Small intestine (tissue), 7 donors: Measurements from ENCODE around the gene USP49. TPM values are rescaled to one million over a fixed set of nuclear protein-coding genes. Genes with fewer than 3 reads are reported as not detected.

Experiments
- DNase-seq, 2 donors: peaks; one replicate each; pipeline versions ENCODE4 v3.0.0 to v3.0.0-alpha.2; 2013
- FAIRE-seq: peaks from 2 replicates; lab custom pipeline; 2012; peaks lifted over from hg19 to GRCh38; lab: Jason Lieb, UNC
- H3K27ac ChIP-seq, 3 donors: one replicate each; pipeline ENCODE4 v1.5.1; 2013; ENCODE audit warnings: low read length in 2 of 3, mild to moderate bottlenecking in 2 of 3, control low read depth in 1 of 3, inconsistent platforms in 1 of 3, low read depth in 1 of 3, moderate library complexity in 1 of 3
- H3K27me3 ChIP-seq, 3 donors: one replicate each; pipeline ENCODE4 v1.6.1; 2013; ENCODE audit warnings: low read length in 3 of 3, inconsistent platforms in 1 of 3; ENCODE audit not compliant: control insufficient read depth in 3 of 3, insufficient read depth in 3 of 3
- H3K36me3 ChIP-seq, 3 donors: one replicate each; pipeline ENCODE4 v1.6.1; 2013; ENCODE audit warnings: low read length in 3 of 3, inconsistent platforms in 1 of 3, low read depth in 1 of 3, mild to moderate bottlenecking in 1 of 3, moderate library complexity in 1 of 3; ENCODE audit not compliant: control insufficient read depth in 3 of 3, insufficient read depth in 2 of 3
- H3K4me1 ChIP-seq, 3 donors: one replicate each; pipeline ENCODE4 v1.6.1; 2013; ENCODE audit warnings: low read length in 2 of 3, inconsistent platforms in 1 of 3, low read depth in 1 of 3, mild to moderate bottlenecking in 1 of 3, moderate library complexity in 1 of 3; ENCODE audit not compliant: control insufficient read depth in 3 of 3, insufficient read depth in 2 of 3
- H3K4me3 ChIP-seq, 3 donors: one replicate each; pipeline ENCODE4 v1.5.1; 2013; ENCODE audit warnings: low read length in 3 of 3, control low read depth in 1 of 3, inconsistent platforms in 1 of 3, low read depth in 1 of 3, mild to moderate bottlenecking in 1 of 3, moderate library complexity in 1 of 3
- H3K9me3 ChIP-seq, 2 donors: one replicate each; pipeline ENCODE4 v1.6.1; 2013; ENCODE audit warnings: low read depth in 1 of 2, low read length in 1 of 2; ENCODE audit not compliant: control insufficient read depth in 2 of 2, insufficient read depth in 1 of 2
- WGBS, 3 donors: extraction: QIAGEN DNeasy Blood & Tissue Kit; methylation state at CpG; one replicate each; pipeline ENCODE4 v1.1.7; 2013; 5-methylcytosine and 5-hydroxymethylcytosine counted together
- polyA plus RNA-seq, 4 donors: library from polyadenylated mRNA; stranded (reverse) in 3 of 4; unstranded in 1 of 4; fragments of 200-250 nt in 3 of 4; fragments of 120-200 nt in 1 of 4; gene quantifications; one replicate each; pipeline versions ENCODE4 v1.2.1 to v1.2.3, GENCODE V29; 2013
- donor health status: healthy with polysubstance abuse.
- donor health status: control.
- donor health status: control.
- donor health status: Bipolar disorder and iron deficiency.
- donor health status: healthy.

Gene USP49
- polyA plus RNA-seq, 4 donors: 0.27 to 3.8 (median 0.80) TPM

DNA sequence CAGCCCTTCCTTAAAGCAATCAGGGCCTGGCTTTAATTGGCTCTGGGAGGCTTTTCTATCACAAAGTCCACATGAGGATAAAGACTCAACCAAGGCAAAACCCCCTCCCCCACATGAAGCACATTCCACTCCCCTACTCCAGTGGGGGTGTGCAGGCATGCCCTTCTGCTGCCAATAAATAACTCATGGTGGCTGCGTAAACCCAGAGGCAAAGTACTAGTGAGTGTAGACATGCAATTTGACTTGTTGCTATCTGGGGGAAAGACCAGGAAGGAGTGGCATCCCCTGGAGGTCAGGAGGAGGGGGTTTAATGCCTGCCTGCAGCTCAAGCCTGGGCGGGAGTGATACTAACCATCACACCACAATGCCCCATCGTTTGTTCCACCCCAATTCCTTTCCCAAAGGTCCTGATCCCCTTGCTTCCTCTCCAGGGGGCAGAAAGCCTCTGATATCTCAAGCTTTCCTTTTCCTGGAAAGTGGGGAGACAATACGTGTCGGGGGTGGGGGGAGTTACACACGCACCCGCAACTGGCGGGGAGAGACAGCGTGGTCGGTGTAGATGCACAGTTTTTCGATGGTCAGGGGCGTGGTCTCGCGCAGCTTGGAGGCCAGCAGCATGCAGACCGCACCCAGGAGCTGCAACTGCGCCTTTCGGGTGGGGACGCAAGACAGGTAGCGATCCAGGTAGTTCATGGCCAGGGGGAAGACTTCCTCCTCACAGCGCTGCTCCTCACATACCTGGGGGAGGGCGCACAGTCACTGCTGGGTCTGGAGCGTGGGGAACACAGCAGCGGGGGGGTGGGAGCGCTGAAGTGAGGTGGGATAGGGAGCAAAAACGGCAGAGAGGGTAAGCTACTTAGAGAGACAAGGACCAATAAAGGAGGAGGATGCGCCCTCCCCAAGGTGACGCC, 44.9 kb upstream of the USP49 start:
- peaks cover 2 to 40% (median 4%) of the 10 kb centered on the region in 3 donors for H3K36me3 ChIP-seq
- H3K27me3 ChIP-seq: no peaks in the 10 kb centered on the region
- FAIRE-seq: no peak
- peak overlapping the region; percentile 81 to 90 (median 88) for H3K27ac ChIP-seq
- no peaks in the 10 kb centered on the region for H3K9me3 ChIP-seq
- H3K4me3 ChIP-seq: peak overlapping the region; percentile 66 to 82 (median 76)
- 3 to 6% (median 6%) methylated on average over 27 of the region's 27 CpGs for WGBS, 3 donors
- peak; percentile 86 to 92 for DNase-seq
- peaks cover 7 to 58% (median 27%) of the 10 kb centered on the region in 3 donors for H3K4me1 ChIP-seq

DNA sequence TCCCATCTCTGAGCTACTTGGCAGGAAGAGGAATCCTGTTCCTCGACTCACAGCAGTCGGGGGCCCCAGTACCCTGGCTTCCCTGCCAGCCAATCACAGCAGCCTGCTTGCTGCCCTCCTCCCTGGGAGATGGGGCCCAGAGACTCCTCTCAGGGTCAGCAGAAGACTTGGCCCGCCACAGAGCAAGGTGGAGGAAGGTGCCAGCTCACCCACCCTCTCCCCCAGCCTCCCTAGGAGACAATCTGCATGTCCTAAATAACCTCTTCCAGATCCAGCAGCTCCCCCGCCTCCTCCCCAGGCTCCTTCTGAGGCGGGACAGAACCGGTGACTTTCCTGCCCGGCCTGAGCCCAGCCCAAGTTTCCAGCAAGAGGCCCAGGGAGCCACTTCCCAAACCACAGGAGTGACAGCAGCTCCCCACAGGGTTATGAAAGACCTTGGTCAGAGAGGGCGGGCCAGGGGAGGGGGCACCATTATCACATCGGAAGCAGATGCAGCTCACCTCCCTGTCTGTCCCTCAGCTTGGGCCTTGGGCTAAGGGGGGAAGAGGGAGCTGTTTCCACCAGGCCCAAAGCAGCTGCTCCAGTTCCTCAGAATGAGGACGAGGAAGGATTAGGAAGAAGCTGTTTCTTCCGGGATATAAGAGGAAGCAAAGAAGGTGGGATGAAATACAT, 44.1 kb upstream of the USP49 start:
- Histone ChIP-seq H3K27ac (peak overlapping the region; percentile 52 to 90 (median 88)), H3K36me3 (peaks cover 2 to 44% (median 9%) of the 10 kb centered on the region in 3 donors), H3K27me3 (no peaks in the 10 kb centered on the region), H3K4me1 (peaks cover 7 to 58% (median 27%) of the 10 kb centered on the region in 3 donors), H3K9me3 (no peaks in the 10 kb centered on the region), H3K4me3 (peak overlapping the region in 2 of 3 donors; percentile 76 to 82)
- peak in 1 of 2 donors; percentile 77 for DNase-seq
- no peak for FAIRE-seq
- WGBS, 3 donors: 27 to 41% (median 29%) methylated on average over 10 to 11 of the region's 11 CpGs

DNA sequence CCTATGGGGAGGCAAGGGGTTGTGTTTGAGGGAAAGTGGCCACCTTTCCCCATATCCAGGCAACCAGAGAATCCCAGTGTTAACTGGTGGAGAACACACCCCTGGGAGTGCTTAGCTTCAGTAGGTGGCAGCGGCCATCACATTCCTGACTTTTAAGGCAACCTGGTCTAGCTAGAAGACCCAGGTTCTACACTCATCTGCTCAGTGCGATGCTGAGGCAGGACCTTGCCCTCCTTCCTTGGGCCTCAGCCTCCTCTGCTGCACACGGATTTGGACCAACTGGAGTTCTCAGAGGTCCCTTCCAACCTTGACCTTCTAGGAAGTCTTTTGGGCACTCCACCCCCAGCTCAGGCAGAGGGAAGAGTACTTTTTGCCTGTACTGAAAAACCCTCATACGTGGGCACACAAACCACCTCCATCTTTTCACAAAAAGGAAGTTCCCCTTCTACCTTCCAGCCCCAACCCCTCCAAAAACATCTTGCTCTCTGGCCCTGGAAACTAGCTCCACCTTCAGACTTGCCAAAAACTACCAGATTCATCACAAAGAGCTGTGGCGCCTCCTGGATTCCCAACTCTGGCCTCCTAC, 43.5 kb upstream of the USP49 start:
- peak overlapping the region in 1 of 3 donors; percentile 82 for H3K4me3 ChIP-seq
- FAIRE-seq (no peak), DNase-seq (peak in 1 of 2 donors; percentile 21)
- H3K27me3 ChIP-seq: no peaks in the 10 kb centered on the region
- 68 to 77% (median 77%) methylated on average over 5 of the region's 5 CpGs for WGBS, 3 donors
- H3K9me3 ChIP-seq: no peaks in the 10 kb centered on the region
- H3K27ac ChIP-seq: peak overlapping the region in 2 of 3 donors; percentile 88 to 90
- H3K36me3 ChIP-seq: peaks cover 5 to 47% (median 9%) of the 10 kb centered on the region in 3 donors
- H3K4me1 ChIP-seq: peaks cover 7 to 58% (median 27%) of the 10 kb centered on the region in 3 donors

DNA sequence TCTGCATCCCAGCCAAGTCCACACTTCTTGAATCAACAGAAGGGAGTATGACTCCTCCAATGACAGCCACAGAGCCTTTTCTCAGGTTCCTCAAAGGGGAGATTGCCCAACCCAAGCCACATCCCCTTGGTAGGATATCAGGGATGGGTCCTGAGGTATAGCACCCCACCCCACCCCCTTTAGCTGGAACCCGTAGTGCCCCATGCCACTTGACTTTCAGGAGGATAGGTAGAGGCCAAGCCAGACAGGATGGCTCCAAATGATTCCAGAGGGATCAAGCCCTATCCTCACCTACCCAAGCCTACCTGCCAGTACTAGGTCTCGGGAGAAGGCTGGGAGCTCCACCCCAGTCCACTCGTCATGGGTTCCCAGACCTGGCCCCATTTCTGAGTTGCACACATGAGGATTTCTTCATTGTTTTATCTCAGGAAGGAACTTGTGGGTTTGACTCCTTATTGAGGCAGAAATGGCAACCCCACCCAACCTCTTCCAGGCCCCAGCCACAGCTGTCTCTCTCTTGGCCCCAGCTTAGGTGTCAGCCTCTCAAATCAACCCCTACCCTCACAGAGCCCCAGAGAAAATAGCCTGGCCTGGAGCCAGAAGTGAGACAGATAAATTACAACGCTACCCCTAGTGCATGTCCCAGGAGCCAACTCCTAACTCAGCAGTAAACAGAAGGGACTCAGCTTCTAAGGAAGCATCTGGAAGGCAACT, 42.8 kb upstream of the USP49 start:
- H3K36me3 ChIP-seq: peaks cover 6 to 53% (median 10%) of the 10 kb centered on the region in 3 donors
- H3K4me1 ChIP-seq: peaks cover 7 to 58% (median 27%) of the 10 kb centered on the region in 3 donors
- no peak overlapping the region for H3K4me3 ChIP-seq
- H3K27ac ChIP-seq: peak overlapping the region in 2 of 3 donors; percentile 88 to 90
- FAIRE-seq (no peak), DNase-seq (peak; percentile 27 to 34)
- 50 to 70% (median 59%) methylated on average over 4 of the region's 4 CpGs for WGBS, 3 donors
- H3K27me3 ChIP-seq: no peaks in the 10 kb centered on the region
- H3K9me3 ChIP-seq: no peaks in the 10 kb centered on the region

DNA sequence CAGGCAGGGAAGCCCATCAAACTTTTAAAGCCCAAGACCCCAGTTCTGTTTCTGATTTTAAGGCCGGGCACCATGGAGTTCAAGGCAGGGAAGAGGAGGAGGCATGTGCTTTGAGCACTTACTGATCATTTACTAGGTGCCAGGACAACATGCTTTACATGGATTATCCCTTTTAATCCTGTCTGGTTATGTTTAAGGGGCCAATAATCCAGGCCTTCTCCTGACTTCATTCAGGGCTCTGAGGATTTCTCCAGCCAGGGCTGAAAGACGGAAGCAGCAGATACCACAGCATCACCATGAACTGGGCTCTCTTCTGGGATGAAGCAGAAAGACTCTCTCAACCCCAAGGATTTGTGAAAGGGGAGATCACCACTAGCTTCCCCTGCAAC, 42.3 kb upstream of the USP49 start:
- no peaks in the 10 kb centered on the region for H3K27me3 ChIP-seq
- no peaks in the 10 kb centered on the region for H3K9me3 ChIP-seq
- peaks cover 7 to 56% (median 26%) of the 10 kb centered on the region in 3 donors for H3K4me1 ChIP-seq
- FAIRE-seq (no peak), DNase-seq (no peak)
- no peak overlapping the region for H3K4me3 ChIP-seq
- peaks cover 8 to 59% (median 15%) of the 10 kb centered on the region in 3 donors for H3K36me3 ChIP-seq
- H3K27ac ChIP-seq: peak overlapping the region in 1 of 3 donors; percentile 88
- WGBS, 3 donors: 63 to 77% (median 75%) methylated on average over 2 of the region's 2 CpGs

DNA sequence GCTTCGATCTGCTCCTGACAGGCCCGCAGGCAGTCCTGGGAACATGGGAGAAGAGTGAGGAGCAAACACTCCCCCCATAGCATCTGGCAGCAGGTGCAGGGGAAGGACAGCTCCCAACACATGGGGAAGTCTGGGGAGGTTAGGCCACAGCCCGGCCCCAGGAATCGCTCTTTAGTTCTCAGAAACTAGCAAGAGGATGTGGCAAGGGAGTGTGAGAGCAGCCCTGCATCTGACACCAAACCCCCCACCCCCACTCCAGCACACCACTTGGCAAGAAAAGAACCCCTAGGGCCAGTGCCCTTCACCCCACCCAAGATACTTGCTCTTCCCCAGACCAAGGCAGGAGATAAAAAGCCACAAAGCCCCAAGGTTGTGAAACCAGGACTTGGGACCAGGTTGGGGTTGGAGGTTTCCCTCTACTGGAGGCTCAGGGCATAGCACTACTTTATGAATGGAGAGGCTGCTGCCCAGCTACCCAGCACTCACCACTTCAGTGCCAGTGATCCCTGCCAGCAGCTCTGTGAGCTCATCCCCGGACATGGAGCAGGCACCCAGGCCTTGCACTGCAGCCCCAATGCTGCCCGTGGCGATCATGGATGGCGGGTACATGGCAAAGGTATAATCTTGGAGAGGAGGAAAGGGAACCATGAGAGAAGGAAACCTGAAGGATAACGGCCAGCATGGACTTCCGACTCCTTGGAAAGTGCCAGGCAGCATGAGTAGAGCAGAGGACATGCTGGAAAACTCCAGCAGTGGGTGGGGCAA, 41.1 kb upstream of the USP49 start:
- no peaks in the 10 kb centered on the region for H3K27me3 ChIP-seq
- H3K4me1 ChIP-seq: peaks cover 7 to 51% (median 22%) of the 10 kb centered on the region in 3 donors
- no peaks in the 10 kb centered on the region for H3K9me3 ChIP-seq
- H3K27ac ChIP-seq: peak overlapping the region in 2 of 3 donors; percentile 36 to 46
- peaks cover 13 to 68% (median 19%) of the 10 kb centered on the region in 3 donors for H3K36me3 ChIP-seq
- FAIRE-seq (no peak), DNase-seq (peak; percentile 88 to 89)
- WGBS, 3 donors: 49 to 53% (median 52%) methylated on average over 10 of the region's 10 CpGs
- no peak overlapping the region for H3K4me3 ChIP-seq

DNA sequence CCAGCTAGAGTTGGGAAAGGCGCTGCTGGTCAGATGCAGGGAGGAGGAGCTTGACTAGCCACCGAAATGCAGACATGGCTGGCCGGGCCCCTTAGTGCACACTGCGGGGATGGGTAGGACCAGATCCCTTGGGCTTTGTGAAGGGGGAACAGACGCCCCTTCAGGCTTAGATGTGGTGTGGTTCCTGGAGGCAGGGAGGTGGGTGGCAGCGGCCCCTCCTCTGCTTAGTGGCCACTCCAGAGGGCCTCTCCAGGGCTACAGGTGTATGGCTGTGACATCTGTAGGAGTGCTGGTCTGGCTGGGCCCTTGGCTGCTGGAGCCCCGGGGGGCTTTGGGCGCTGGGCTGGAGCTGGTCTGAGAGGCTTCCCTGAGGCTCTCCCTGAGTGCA, 40.5 kb upstream of the USP49 start:
- FAIRE-seq (no peak), DNase-seq (no peak)
- H3K9me3 ChIP-seq: no peaks in the 10 kb centered on the region
- peaks cover 14 to 73% (median 22%) of the 10 kb centered on the region in 3 donors for H3K36me3 ChIP-seq
- H3K27ac ChIP-seq: peak overlapping the region in 1 of 3 donors; percentile 46
- peaks cover 7 to 51% (median 22%) of the 10 kb centered on the region in 3 donors for H3K4me1 ChIP-seq
- 60 to 83% (median 75%) methylated on average over 8 of the region's 8 CpGs for WGBS, 3 donors
- H3K27me3 ChIP-seq: no peaks in the 10 kb centered on the region
- H3K4me3 ChIP-seq: no peak overlapping the region
